ENCODE measurements around the gene LRRK1. TPM values are rescaled to one million over a fixed set of nuclear protein-coding genes. Genes with fewer than 3 reads are reported as not detected.

LRRK1 gene
- total and polyA plus RNA-seq, 2 of the 13 experiments (the other 11 are each of a cell fraction or from before 2014, with no cell fraction given) = 0.13 to 1.2 TPM

GRCh38 chr15:101017093-101017754 is 98.1 kb downstream of the LRRK1 start (continued):
- TF ChIP-seq AKNA (CRISPR knock-in tag; IDR thresholded peaks at IDR 0.05; ENCODE audit: borderline replicate concordance) (no peak), ZNF282 (IDR thresholded peaks at IDR 0.05; ENCODE audit: partially characterized antibody) (no peak), ZNF484 (CRISPR knock-in tag; IDR thresholded peaks at IDR 0.05; ENCODE audit: borderline replicate concordance, low read depth) (no peak), GMEB1 (CRISPR knock-in tag; IDR thresholded peaks at IDR 0.05; ENCODE audit: borderline replicate concordance) (no peak), ADNP (CRISPR knock-in tag; IDR thresholded peaks at IDR 0.05) (no peak), ZNF780A (CRISPR knock-in tag; IDR thresholded peaks at IDR 0.05) (no peak), AKAP8 (CRISPR knock-in tag; IDR thresholded peaks at IDR 0.05) (no peak), ZSCAN29 (CRISPR knock-in tag; conservative IDR thresholded peaks at IDR 0.05) (no peak), FOXM1 (CRISPR knock-in tag; IDR thresholded peaks at IDR 0.05) (no peak), KLF12 (CRISPR knock-in tag; IDR thresholded peaks at IDR 0.05; ENCODE audit: borderline replicate concordance) (no peak), ZNF598 (CRISPR knock-in tag; IDR thresholded peaks at IDR 0.05; ENCODE audit: borderline replicate concordance) (no peak), STAG1 (CRISPR knock-in tag; IDR thresholded peaks at IDR 0.05) (peak; percentile 34), PRDM15 (CRISPR knock-in tag; IDR thresholded peaks at IDR 0.05) (no peak), NR3C1 (CRISPR knock-in tag; IDR thresholded peaks at IDR 0.05) (no peak), ZMYM2 (CRISPR knock-in tag; IDR thresholded peaks at IDR 0.05) (no peak), ZFY (CRISPR knock-in tag; IDR thresholded peaks at IDR 0.05) (0 out of 2 replicates have a peak, but pooled peaks have one; percentile 14), GMEB2 (CRISPR knock-in tag; IDR thresholded peaks at IDR 0.05; ENCODE audit: low read depth) (no peak), KLF15 (CRISPR knock-in tag; IDR thresholded peaks at IDR 0.05; ENCODE audit: borderline replicate concordance) (no peak)
